ENCODE results near the gene TBRG4.
"Not testable (repeated sequence)": the region's sequence is repeated elsewhere in the genome, so short reads cannot be mapped to it uniquely, and the experiment has no call there.

The TBRG4 gene

GRCh38 chr7:45116048-45116447, 4.6 kb upstream of the TBRG4 start:
- ATAC-seq (ENCODE audit: low read depth), result no peak
- TF ChIP-seq CTCF (IDR thresholded peaks at IDR 0.05; ENCODE audit: poor library complexity, severe bottlenecking), result no peak

GRCh38 chr7:45114926-45115325, 3.4 kb upstream of the TBRG4 start:
- DNase-seq (ENCODE audit: low spot score) (no peak), ATAC-seq (ENCODE audit: low read depth) (no peak)
- Histone ChIP-seq H3K4me3 (ENCODE audit: severe bottlenecking) (no peak overlapping the region), H3K27ac (ENCODE audit: poor library complexity, severe bottlenecking) (no peak overlapping the region), H3K36me3 (ENCODE audit: low read depth) (no peaks in the 10 kb centered on the region), H3K27me3 (ENCODE audit: insufficient read depth, poor library complexity, severe bottlenecking) (no peaks in the 10 kb centered on the region), H3K4me1 (ENCODE audit: insufficient read depth, poor library complexity, severe bottlenecking) (no peaks in the 10 kb centered on the region), H3K9me3 (ENCODE audit: severe bottlenecking) (no peaks in the 10 kb centered on the region)
- no peak for TF ChIP-seq CTCF (IDR thresholded peaks at IDR 0.05; ENCODE audit: poor library complexity, severe bottlenecking)

More at GRCh38 chr7:45116048-45116447, 4.6 kb upstream of the TBRG4 start:
- H3K36me3 ChIP-seq (ENCODE audit: low read depth), result no peaks in the 10 kb centered on the region
- H3K9me3 ChIP-seq (ENCODE audit: severe bottlenecking), result no peaks in the 10 kb centered on the region
- H3K27me3 ChIP-seq (ENCODE audit: insufficient read depth, poor library complexity, severe bottlenecking), result no peaks in the 10 kb centered on the region
- H3K4me1 ChIP-seq (ENCODE audit: insufficient read depth, poor library complexity, severe bottlenecking), result no peaks in the 10 kb centered on the region
- no peak overlapping the region for H3K27ac ChIP-seq (ENCODE audit: poor library complexity, severe bottlenecking)
- DNase-seq (ENCODE audit: low spot score), result no peak
- no peak overlapping the region for H3K4me3 ChIP-seq (ENCODE audit: severe bottlenecking)

GRCh38 chr7:45114257-45114656, 2.8 kb upstream of the TBRG4 start:
- not testable (repeated sequence) for H3K4me3 ChIP-seq (ENCODE audit: severe bottlenecking); H3K4me1 ChIP-seq (ENCODE audit: insufficient read depth, poor library complexity, severe bottlenecking); H3K9me3 ChIP-seq (ENCODE audit: severe bottlenecking); H3K27me3 ChIP-seq (ENCODE audit: insufficient read depth, poor library complexity, severe bottlenecking); H3K27ac ChIP-seq (ENCODE audit: poor library complexity, severe bottlenecking); DNase-seq (ENCODE audit: low spot score); H3K36me3 ChIP-seq (ENCODE audit: low read depth); ATAC-seq (ENCODE audit: low read depth)

- peak overlapping the region; percentile 72 for H3K4me3 ChIP-seq (ENCODE audit: severe bottlenecking)
- H3K27ac ChIP-seq (ENCODE audit: poor library complexity, severe bottlenecking), result no peak overlapping the region
- no peaks in the 10 kb centered on the region for H3K9me3 ChIP-seq (ENCODE audit: severe bottlenecking)
- no peak for ATAC-seq (ENCODE audit: low read depth)
- no peak for TF ChIP-seq CTCF (IDR thresholded peaks at IDR 0.05; ENCODE audit: poor library complexity, severe bottlenecking)
- no peaks in the 10 kb centered on the region for H3K27me3 ChIP-seq (ENCODE audit: insufficient read depth, poor library complexity, severe bottlenecking)
- H3K4me1 ChIP-seq (ENCODE audit: insufficient read depth, poor library complexity, severe bottlenecking), result no peaks in the 10 kb centered on the region
- DNase-seq (ENCODE audit: low spot score), result no peak
- H3K36me3 ChIP-seq (ENCODE audit: low read depth), result peaks cover 19% of the 10 kb centered on the region
Observed at GRCh38 chr7:45112648-45113047, 1.2 kb upstream of the TBRG4 start.

GRCh38 chr7:45108863-45109262, 2.6 kb downstream of the TBRG4 start:
- H3K4me1 ChIP-seq (ENCODE audit: insufficient read depth, poor library complexity, severe bottlenecking), result no peaks in the 10 kb centered on the region
- TF ChIP-seq CTCF (IDR thresholded peaks at IDR 0.05; ENCODE audit: poor library complexity, severe bottlenecking), result no peak
- no peak for DNase-seq (ENCODE audit: low spot score)
- no peaks in the 10 kb centered on the region for H3K27me3 ChIP-seq (ENCODE audit: insufficient read depth, poor library complexity, severe bottlenecking)
- no peak overlapping the region for H3K4me3 ChIP-seq (ENCODE audit: severe bottlenecking)
- peaks cover 57% of the 10 kb centered on the region for H3K36me3 ChIP-seq (ENCODE audit: low read depth)
- H3K9me3 ChIP-seq (ENCODE audit: severe bottlenecking), result no peaks in the 10 kb centered on the region
- no peak for ATAC-seq (ENCODE audit: low read depth)
- H3K27ac ChIP-seq (ENCODE audit: poor library complexity, severe bottlenecking), result no peak overlapping the region

Data from RWPE2 (cell line).